Stimulated activated CD4-positive, alpha-beta T cell treated with anti-CD3 and anti-CD28 coated beads, Interleukin-1b, Interleukin-23, amount 100 ng/mL, for 48 hours (primary cell): ENCODE data around the gene WNT11.

Source experiments
- DNase-seq: peaks from one replicate; pipeline ENCODE4 v3.0.0-alpha.2; 2020

The WNT11 gene

DNA sequence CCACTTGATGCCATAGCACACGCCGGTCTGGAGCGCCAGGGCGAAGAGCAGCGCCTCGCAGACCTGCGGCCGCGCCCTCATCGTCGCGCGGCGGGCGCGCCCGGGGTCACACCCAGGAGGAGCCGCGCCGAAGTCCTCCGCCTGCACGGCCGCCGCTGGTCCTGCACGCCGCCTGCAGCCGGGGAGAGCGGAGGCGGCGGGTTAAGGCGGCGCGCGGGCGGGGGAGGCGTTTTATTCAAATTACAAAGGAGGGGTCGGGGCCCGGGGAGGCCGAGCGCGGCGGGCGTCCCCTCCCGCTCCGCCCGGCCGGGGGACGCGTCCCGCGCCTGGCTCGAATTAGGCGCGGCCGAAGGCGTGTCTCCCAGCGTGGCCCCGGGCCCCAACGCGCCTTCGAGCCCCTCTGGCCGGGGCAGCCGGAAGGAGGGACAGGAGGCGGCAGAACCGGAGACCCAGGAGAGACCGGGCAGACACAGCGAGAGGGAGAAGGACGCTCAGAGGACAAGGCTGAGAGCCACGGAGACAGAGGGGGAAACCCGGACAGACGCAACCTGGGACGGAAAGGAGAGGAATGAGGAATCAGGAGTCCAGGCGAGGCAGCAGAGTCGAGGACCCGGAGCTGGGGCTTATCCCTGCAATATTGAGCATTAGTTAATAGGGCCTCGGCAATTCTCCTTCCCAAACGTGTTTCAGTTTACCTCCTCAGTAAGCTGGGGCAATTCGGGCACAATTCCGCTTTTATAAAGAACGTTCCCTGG, at the start of gene WNT11:
WNT11 (minus strand) TSS at position 176 of the 755 bp plus-strand sequence; CDS start at position 81, 95 bp downstream.
- DNase-seq, result no peak

DNA sequence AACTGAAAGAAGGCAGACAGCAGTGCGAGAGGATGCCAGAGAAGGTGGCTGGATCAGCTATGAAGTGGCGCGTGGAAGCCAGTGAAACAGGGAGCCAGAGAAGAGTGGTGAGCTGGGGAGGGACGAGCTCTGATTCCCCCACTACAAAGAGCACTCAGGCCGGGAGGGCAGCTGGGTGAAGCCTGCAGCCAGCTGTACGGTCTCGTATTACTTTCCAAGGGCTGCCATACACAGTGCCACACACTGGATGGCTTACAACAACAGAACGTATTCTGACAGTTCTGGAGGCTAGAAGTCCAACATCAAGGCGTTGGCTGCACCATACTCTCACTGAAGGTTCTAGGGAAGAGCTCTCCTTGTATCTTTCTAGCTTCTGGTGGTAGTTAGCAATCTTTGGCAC, 47.1 kb upstream of the WNT11 start:
- DNase-seq, result no peak

DNA sequence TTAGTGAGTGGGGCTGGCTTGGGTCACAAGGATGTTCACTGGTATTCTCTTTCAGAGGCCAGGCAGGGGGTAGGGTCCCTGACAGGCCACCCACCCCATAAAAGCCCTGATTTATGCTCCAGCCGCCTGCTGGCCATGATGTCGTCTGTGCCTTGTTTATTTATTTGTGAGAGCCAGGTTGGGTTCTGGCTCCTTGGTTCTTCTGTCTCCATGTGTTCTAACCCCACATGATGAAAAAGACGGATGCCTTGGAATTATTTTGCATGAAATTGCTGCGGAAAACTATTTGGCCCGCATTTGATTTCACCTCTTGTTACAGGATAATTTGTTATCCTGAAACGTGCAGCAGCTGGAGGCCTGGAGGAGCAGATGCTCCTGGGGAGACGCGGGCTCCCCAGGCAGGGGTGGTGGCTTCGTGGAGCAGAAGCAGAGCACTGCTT, 46.3 kb upstream of the WNT11 start:
- DNase-seq, result no peak

DNA sequence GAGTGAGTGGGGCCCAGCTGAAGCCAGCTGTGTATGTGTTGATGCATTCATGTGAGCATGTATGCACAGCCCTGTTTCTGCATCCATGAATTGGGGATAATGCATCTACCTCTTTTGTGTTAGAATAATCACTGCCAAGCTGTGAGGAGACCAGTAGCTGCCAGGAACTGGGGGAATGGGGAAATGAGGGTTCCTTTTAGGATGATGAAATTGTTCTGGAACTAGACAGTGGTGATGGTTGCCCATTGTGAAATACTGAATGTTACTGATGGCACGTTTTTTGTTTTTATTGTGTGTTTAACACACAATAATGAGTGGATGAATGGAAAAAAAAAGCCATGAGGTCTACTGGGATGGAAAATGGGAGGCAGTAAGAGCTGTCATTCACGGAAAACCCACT, 45.3 kb upstream of the WNT11 start:
- no peak for DNase-seq

DNA sequence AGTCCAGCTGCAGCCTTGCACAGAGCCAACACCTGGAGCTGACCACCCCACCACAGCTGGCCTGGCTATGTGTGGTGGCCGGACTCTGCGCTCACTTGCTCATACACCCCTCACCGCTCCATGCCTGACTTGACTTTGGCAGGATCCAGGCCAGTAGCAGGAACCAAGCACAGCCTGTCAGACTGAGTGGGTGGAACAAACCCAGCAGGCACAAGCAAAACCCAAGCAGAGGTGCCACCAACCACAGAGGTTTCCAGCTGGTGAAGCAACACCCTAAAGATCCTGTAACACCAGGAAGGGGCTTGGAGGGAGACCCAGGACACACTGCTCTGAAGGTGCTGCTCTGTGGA, 44.9 kb upstream of the WNT11 start:
- no peak for DNase-seq

DNA sequence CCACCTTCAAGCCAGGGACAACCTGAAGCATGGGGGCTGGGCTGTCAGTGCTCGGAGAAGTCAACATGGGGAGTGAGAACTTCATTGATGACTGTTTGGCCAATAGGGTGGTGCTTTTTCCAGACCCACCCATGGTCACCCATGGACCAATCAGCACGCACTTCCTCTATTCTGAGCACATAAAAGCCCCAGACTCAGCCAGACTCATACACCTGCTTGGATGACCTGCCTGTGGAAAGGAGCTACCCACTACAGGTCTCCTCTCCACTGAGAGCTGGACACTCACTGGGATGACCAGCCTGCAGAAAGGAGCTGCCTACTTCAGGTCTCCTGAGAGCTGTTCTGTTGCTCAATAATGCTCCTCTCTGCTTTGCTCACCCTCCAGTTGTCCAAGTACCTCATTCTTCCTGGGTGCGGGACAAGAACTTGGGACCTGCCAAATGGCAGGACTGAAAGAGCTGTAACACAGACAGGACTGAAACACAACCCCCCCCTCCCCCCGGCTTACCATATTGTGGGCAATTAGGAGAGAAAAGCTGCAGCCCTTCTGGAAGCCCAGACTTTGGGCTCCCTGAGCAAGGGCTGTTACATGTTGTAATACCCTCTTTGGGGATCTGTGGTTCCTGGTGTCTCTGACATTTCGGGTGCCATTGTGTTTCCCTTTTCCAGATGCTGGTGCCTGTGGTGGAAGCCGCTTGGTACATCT, 44.4 kb upstream of the WNT11 start:
- DNase-seq, result no peak

DNA sequence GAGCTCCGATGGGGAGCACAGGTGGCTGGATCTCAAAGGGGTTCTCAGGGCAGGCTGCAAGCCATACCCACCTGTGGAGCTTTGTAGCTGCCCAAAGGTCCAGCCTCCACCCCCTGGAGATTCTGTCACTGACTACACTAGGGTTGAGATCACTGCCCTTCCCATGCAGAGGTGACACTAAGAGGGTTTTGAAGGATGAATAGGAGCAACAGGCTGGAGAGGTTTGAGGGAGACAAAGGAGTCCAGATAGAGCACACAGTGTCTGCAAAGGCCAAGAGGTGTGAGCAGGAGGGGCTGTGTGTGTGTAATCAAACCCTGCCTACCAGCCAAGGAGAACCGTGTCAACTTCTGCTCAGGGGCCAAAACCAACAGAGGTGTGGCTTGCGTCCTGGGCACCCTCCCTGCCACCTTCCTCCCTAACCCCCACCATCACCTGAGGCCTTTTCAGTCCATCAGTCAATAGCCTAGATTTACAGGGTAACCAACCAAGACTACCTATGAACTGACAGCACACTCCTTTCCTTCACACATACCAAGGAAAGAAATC, 43.0 kb upstream of the WNT11 start:
- DNase-seq, result no peak

DNA sequence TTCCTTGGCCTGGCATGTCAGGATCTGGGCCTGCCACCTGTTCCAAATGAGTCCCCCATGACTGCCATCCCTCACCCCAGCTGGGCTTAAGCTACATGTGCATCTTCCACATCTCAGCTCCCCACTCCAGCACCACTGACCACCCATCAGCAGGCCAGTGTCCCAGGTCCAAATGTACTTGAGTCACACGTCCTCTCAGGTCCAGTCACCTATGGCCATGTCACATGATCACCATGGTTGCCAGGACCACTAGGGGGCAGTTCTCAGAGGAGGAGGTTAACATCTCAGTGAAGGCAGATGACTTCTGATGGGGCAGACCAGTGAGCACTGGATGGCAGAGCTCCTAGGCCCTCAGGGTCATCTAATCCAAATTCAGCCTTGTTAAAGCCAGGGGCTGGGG, 41.9 kb upstream of the WNT11 start:
- no peak for DNase-seq

DNA sequence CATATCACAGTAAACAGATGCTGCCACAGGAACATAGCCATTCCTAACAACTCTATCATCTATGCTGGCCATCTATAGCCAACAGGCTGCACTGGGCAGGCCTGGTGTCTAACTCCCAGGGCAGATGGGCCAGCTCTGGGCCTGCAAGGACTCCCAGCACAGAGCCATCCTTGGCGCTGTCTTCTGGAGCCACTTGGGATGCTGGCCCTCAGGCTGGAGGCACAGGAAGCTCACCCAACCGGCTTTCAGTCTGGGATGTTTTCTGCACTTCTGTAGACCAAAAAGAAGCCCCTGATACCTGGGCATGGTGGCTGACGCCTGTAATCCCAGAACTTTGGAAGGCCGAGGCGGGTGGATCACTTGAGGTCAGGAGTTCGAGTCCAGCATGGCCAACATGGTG, 40.8 kb upstream of the WNT11 start:
- no peak for DNase-seq

DNA sequence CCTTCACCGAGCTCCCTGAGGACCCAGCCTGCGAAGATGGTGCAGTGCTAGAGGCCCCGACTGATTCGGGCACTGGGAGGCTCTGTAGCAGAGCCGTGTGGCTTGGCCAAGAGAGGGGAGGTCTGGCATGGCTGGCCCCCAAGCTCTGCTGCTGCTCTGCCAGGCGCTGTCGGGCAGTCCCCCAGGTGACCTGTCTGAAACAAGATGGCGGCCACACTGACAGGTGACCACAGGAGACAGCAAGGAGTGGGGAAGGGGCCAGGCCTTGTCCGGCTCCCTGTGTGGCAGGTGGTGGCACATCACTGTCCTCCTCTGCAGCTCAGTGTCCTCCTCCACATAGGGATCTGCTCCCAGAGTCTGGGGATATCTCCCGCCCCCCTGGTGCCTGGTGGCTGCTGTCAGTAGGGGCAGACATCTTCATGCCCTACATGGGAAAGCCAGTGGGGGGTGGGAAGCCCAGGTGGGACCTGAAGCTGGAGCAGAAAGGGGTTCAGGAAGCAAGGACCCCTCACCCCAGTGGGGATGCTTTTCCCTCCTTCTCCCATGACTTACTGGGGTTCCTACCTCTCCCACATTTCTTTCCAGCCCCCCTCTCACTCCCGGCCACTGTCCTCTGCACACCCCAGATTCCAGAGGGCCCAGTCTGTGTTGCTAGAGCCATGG, 40.1 kb upstream of the WNT11 start:
- DNase-seq, result no peak

DNA sequence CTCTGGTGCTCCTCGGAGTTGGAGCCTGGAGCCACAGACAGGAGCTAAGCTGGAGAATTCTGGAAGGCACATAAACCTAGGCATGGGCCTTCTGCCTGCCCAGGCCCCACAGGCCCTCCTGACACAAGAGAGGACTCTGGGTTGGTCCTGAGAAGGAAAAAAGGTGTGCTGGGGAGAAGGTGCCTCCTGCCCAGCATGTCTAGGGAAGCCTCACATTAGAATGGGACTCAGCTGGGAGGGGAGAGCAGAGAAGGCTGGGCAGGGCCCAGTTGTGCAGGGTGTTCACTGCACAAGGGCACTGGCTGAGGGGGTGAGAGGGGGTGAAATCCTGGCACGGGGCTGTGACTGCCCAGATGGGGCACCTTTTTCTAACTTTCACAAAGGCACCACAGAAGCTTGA, 39.4 kb upstream of the WNT11 start:
- no peak for DNase-seq

DNA sequence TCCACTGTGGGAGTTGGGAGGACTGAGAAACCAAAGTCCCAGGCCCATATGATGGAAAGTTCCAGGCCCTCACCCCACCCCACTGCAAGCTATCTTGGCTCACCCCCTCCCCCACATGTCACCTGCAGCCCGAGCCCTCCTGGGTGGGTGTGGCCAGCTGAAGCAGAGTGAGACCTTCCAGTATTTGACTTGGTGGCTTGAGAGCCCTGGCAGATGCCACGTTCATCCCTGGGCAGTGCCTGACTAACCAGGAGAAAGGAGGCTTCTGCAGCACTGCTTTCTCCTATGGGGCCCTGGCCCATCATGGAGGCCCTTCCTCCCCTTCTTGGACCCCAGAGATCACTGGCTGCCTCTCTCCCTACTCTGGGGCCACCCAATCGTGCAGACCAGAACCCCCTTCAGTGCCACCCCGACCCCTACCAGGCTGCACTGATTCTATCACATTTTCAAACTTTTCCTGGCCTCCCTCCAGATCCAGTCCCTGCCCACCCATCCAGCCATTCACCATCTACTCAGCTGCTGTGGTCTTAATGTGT, 38.1 kb upstream of the WNT11 start:
- no peak for DNase-seq

DNA sequence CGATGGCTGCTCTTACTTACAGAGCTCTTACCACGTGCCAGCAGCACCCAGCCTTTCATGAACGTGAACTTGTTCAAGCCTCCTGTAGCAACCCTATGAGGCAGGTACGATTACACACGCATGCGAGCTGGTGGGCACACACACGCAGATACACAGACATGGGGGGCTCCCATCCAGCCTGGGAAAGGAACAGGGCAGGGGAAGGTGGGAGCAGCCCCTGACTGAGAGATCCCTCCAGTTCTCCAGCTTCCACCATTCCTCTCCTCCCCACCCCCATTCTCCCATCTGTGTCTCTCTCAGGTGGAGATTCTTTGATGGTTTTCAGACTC, 37.6 kb upstream of the WNT11 start:
- no peak for DNase-seq

DNA sequence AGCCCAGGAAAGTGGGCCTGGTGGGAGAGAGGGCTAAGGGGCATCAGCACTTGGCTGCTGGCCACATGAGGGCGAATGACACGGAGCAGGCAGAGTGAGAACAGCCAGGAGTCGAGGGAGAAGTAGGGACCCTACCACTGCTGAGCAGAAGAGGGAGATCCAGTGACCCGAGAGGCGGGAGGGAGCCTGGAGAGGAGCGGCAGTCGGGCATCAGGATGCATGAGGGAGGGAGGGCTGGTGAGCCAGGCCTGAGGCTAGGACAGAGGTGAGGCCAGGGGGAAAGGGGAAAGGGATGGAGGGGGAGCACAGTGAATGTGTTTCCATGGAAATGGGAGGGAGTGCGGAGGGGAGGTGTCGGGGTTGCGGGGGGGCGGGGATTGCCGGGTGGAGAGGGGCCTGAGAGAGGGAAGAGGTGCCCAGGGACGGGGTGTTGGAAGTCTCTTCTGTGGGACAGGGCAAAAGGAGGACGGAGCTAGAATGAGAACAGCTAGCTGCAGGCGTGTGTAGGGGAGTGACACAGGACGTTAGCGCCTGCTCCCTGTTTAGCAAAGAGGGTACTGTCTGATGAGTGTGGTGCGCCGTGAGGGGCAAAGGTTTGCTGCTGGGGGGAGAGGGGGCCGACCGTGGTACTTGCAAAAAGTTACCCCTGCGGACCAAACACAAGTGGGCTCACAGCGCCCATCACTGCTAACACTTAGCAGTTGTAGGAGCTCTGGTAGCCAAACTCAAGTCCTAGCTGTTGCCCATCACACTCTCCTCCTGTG, 37.1 kb upstream of the WNT11 start:
- no peak for DNase-seq

DNA sequence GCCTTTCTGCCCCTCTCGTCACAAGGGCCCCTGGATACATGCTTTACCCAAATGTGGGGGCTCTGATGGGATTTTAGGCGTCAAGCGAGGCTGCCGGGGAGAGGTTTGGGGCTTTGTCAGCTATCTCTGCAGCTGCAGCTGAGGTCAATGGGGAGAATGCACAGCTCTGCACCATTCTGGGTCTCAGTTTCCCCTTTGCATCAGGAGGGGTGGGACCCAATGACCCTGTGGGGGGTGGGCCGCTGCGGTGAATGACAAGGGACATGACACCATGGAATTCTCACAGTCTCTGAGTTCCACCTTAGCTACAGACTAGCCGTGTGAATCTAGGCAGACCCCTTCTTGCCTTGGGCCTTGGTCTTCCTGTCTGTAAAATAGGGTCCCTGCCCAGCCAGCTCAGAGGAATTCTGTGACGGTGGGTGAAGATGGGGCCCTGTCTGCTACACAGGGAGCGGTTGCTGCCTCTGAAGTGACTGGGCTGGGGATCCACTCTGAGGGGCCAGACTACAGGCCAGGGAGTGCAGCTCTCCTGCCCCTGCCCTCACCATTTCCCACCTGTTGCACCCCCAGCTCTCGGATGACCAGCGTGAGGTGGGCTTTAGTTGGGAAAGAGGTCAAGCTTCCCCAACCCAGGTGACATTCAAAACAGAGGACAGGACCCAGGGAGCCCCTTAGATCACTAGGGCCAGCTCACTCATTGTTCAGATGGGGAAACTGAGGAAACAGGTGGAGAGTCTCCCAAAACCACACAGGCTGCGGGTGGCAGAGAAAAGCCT, 35.9 kb upstream of the WNT11 start:
- DNase-seq, result no peak

DNA sequence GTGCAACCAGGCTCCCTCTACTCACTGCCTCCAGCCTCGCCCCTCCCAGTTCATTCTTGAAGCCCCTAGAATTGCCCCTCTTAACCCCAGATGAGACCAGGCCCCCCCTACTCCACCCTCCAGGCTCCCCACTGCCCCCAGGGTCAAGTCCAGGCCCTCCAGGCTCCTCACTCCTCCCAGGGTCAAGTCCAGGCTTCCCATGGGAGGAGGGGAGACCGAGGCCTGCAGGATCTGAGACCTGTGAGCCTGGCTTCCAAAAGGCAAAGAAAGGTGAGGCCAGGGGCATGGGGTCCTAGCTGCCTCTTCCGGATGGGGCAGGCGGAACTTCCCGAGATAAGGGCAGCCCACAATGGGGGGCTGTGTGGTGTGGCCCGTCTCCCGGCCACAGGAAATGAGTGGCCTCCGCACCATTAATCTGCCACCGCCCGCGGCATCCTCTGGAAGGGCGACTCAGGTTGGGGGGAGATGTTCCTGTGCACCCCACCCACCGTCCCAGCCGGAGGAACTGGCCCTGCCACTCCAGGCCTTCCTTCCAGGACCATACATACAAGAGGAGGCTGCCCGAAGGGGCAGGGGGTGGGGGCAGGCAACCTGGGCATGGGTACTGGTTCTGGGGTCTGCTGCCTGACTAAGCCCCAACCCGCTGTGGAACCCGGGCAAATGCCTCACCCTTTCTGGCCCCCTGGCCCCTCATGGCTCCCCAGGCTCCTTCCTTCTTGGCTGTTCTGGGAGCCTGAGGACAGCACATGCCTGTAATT, 35.1 kb upstream of the WNT11 start:
- no peak for DNase-seq

DNA sequence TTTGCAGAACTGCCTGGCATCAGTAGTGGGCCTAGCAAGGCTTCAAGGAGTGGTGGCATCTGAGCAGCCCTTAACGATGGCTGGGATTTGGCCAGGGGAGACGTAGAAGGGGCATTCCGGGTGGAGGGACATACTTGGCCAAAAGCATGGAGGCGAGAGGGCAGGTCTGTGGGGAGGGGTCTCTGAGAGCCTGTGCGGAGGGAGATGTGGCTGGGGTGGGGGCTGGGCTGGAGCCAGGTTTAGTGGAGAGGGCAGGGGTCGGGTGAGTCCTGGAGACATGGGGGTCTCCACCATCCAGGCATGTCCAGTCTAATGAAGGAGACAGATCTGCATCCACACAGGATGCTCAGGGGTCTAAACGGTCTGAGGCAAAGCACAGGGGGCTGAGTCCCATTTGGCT, 34.4 kb upstream of the WNT11 start:
- no peak for DNase-seq

DNA sequence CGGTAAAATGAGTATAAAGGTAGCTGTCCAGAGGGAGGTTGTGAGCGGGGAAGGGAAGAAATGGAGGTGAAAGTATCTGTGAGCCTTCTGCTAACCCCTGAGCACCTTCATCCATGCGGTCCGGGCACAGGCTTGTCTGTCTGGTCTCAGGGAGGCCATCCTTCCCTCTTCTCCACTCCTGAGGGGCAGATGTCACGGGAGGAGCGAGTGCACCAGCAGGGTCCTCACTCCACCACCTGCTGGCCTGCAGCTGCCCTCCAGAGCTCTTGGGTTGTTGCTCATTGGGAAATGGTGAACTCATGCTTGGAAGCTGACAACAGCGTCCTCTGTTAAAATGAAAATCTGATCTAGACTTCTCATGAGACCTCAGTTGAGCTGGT, 33.8 kb upstream of the WNT11 start:
- no peak for DNase-seq

DNA sequence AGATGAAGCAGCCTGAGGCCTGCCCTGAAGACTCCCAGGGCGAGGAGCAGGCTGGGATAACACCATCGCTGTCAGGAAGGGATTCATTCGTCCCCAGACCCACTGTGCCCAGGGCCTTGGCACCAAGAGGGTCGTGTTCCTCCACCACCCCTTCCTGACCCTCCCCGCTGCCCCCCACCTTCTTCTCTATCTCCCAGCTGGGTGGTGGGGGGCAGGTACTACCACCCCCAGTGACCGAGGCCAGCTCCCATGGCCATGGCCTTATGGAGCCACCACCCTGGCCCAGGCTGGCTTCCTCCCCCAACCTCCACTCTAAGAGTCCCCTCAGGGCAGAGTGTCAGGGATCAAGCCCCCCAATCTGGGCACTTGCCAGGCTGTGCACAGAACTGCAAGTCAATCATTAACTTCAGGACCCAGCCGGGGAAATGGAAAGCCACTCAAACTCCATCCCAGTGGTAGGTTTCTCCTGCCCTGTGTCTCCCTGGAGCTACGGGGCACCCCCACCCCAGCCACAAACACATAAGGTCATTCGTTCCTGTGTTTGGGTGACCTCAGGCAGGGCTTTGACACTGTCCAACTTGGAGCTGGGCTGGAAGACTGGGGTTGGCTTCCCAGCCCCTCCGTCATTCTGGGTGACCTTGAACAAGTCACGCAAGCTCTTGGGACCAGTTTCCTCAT, 33.3 kb upstream of the WNT11 start:
- no peak for DNase-seq

DNA sequence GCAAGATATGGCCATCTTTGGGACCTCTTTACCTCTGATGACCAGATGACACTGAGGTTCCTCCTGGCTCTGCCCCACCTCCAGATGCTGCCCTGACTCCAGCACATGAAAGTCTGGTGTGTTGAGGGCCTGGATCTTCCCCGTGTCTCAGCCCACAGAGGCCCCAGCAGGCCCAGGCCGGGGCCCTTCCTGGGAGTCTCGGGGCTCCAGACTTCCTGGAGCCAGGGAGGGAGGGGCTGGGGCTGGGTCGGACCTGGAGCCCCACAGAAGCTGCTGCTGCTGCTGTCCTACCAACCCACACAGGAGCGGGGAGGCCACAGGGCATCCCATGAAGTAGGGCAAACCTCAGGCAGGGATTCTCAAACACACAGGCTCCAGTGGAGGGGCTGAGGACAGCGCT, 32.2 kb upstream of the WNT11 start:
- no peak for DNase-seq

DNA sequence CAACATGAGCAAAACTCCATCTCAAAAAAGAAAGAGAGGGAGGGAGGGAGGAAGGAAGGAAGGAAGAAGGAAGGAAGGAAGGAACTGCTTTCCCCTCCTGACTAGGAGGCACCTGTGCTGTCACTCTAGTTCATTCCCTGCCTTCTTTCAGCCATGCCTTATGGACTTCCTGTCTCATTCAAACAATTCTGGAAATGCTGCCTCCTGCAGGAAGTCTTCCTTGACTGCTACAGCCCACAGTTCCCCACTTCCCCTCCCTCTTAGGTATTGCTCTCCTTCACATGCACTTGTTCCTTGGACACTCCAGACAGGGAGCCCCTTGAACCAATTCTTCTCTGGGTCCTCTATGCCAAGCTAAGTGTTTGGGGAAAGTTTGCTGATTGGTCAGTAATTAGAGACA, 31.6 kb upstream of the WNT11 start:
- DNase-seq, result no peak
